HepG2 (cell line): ENCODE results near the gene PLEKHB1. TPM values are rescaled to one million over a fixed set of nuclear protein-coding genes. Genes with fewer than 3 reads are reported as not detected.

Experiments used
- EP300 ChIP-seq, 3 experiments: sonication (generic) in 1 of 3; formaldehyde crosslinking in 1 of 3; IDR thresholded peaks; 2 replicates each; pipeline versions ENCODE4 v1.5.1 to v1.6.1; 2011 to 2020; ENCODE audit warnings: low read depth in 2 of 3, low read length in 2 of 3, borderline replicate concordance in 1 of 3, improper control_type of control experiment in 1 of 3, mild to moderate bottlenecking in 1 of 3, missing genetic modification reagents in 1 of 3, moderate library complexity in 1 of 3
- ERF ChIP-seq: IDR thresholded peaks from 2 replicates; pipeline ENCODE4 v1.6.1; 2018; ENCODE audit warnings: missing biosample characterization, missing genetic modification reagents
- SP4 ChIP-seq: sonication (generic); formaldehyde crosslinking; IDR thresholded peaks from 2 replicates; pipeline ENCODE4 v1.8.1; 2023; ENCODE audit warnings: mild to moderate bottlenecking, missing genetic modification reagents
- SRSF1 ChIP-seq: fragments of 200-400 bp; formaldehyde crosslinking; optimal IDR thresholded peaks from 2 replicates; pipeline ENCODE3; 2017; ENCODE audit warnings: mild to moderate bottlenecking, low read depth, low read length, moderate library complexity
- YY1 ChIP-seq: IDR thresholded peaks from 2 replicates; pipeline ENCODE4 v1.6.1; 2011; ENCODE audit warnings: low read length, low read depth, moderate library complexity, mild to moderate bottlenecking; ENCODE audit not compliant: insufficient read depth, insufficient replicate concordance
- ZBTB7A ChIP-seq: sonication (generic); formaldehyde crosslinking; IDR thresholded peaks from 2 replicates; pipeline ENCODE4 v1.8.0; 2022; ENCODE audit warnings: mild to moderate bottlenecking, missing genetic modification reagents
- ZNF232 ChIP-seq: sonication (generic); formaldehyde crosslinking; IDR thresholded peaks from 2 replicates; pipeline ENCODE4 v1.4.0; 2020; ENCODE audit warnings: missing genetic modification reagents, borderline replicate concordance
- ZNF282 ChIP-seq: fragments of 450-650 bp; IDR thresholded peaks from 2 replicates; pipeline ENCODE4 v1.6.1; 2018; ENCODE audit not compliant: partially characterized antibody
- ZNF577 ChIP-seq: sonication (generic); formaldehyde crosslinking; IDR thresholded peaks from 2 replicates; pipeline ENCODE4 v1.4.0; 2020; ENCODE audit warnings: mild to moderate bottlenecking, low read depth, missing genetic modification reagents, borderline replicate concordance
- polyA plus RNA-seq, 8 experiments: library from polyadenylated mRNA; depleted of rRNA in 3 of 8; stranded (reverse) in 7 of 8; unstranded in 1 of 8; fragments of >200 nt; fragmentation: Illumina TruSeq in 4 of 8; extraction: Trizol in 4 of 8; gene quantifications; 2 replicates each; pipeline versions ENCODE4 v1.2.1 to v1.2.3, GENCODE V29; 2011 to 2016; ENCODE audit warnings: low read depth in 4 of 8, missing spikeins in 1 of 8, mixed read lengths in 1 of 8; ENCODE audit not compliant: insufficient read depth in 1 of 8
- total RNA-seq, 5 experiments: library from RNA; depleted of rRNA; stranded (reverse); fragments of >200 nt; fragmentation: Illumina TruSeq; extraction: Trizol; gene quantifications; 2 replicates each; pipeline ENCODE4 v1.2.3, GENCODE V29; 2016; ENCODE audit warnings: low read depth in 1 of 5
- TF ChIP-seq, protein P1 (sequence below): sonication (generic); formaldehyde crosslinking; IDR thresholded peaks from 2 replicates; pipeline ENCODE4 v1.8.0; 2022; ENCODE audit warnings: mild to moderate bottlenecking, missing genetic modification reagents
- TF ChIP-seq, protein P2 (sequence below): sonication (generic); formaldehyde crosslinking; IDR thresholded peaks from 2 replicates; pipeline ENCODE4 v1.8.1; 2022; ENCODE audit warnings: low read depth, mild to moderate bottlenecking, missing genetic modification reagents
- TF ChIP-seq, protein P3 (sequence below): IDR thresholded peaks from 2 replicates; pipeline ENCODE4 v1.6.1; 2016; ENCODE audit warnings: low read depth, borderline replicate concordance
- TF ChIP-seq, protein P4 (sequence below): sonication (generic); formaldehyde crosslinking; IDR thresholded peaks from 2 replicates; pipeline ENCODE4; 2020; ENCODE audit warnings: missing genetic modification reagents, mild to moderate bottlenecking, borderline replicate concordance
- TF ChIP-seq, protein P5 (sequence below): sonication (generic); formaldehyde crosslinking; IDR thresholded peaks from 2 replicates; pipeline ENCODE4 v1.4.0; 2020; ENCODE audit warnings: mild to moderate bottlenecking, missing genetic modification reagents
- TF ChIP-seq, protein P6 (sequence below): sonication (generic); formaldehyde crosslinking; IDR thresholded peaks from 2 replicates; pipeline ENCODE4 v1.4.0; 2020; ENCODE audit warnings: missing genetic modification reagents

PLEKHB1 gene
- total and polyA plus RNA-seq, 2 of the 13 experiments (the other 11 are each of a cell fraction or from before 2014, with no cell fraction given) = 68.0 to 99.3 TPM

DNA sequence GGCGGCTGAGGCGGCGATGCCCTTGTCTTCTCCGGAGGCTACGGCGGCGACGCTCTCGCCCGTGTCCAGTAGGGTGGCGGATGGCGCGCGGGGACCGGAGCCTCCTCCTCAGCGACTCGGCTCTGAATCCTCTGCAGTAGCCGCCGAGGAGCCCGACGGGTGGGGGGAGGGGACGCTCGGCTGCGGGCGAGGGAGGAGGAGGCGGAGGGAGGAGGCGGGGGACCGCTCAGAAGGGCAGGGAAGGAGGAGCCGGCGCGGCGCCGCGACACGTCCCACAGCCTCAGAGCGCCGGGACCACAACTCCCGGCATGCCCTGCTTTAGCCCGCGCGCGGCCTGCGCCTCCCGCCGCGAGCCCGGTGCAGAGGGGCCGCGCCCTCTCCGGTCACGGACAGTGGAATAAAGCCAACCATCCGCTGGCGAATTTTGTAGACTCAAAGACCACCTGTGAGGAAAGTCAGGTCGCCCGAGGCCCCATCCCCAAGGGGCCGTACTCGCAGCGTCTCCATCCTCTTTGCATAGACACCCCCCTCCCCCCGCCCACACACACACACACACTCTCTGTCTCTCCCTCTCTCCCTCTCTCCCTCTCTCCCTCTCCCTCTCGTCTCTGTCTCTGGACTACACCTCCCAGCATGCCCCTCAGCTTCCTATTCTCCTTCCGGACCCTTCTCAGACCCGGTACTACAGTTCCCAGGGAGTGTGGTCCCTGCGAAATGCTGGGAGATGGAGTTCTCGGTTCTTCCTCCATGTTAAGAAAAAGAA, 48.2 kb upstream of the PLEKHB1 start, which contains the start of gene FAM168A (continued):
- TF ChIP-seq EP300 (IDR thresholded peaks at IDR 0.05; ENCODE audit: low read depth in 2 of 2, low read length in 2 of 2) = peak in 1 of 2 experiments; percentile 15; a peak in 1 of 4 replicates
- TF ChIP-seq EP300 (CRISPR knock-in tag; IDR thresholded peaks at IDR 0.05; ENCODE audit: borderline replicate concordance) = no peak
- TF ChIP-seq, protein P1, sequence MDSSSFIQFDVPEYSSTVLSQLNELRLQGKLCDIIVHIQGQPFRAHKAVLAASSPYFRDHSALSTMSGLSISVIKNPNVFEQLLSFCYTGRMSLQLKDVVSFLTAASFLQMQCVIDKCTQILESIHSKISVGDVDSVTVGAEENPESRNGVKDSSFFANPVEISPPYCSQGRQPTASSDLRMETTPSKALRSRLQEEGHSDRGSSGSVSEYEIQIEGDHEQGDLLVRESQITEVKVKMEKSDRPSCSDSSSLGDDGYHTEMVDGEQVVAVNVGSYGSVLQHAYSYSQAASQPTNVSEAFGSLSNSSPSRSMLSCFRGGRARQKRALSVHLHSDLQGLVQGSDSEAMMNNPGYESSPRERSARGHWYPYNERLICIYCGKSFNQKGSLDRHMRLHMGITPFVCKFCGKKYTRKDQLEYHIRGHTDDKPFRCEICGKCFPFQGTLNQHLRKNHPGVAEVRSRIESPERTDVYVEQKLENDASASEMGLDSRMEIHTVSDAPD = peak; percentile 64; the same call in 1 of the 2 replicates
- TF ChIP-seq, protein P2, sequence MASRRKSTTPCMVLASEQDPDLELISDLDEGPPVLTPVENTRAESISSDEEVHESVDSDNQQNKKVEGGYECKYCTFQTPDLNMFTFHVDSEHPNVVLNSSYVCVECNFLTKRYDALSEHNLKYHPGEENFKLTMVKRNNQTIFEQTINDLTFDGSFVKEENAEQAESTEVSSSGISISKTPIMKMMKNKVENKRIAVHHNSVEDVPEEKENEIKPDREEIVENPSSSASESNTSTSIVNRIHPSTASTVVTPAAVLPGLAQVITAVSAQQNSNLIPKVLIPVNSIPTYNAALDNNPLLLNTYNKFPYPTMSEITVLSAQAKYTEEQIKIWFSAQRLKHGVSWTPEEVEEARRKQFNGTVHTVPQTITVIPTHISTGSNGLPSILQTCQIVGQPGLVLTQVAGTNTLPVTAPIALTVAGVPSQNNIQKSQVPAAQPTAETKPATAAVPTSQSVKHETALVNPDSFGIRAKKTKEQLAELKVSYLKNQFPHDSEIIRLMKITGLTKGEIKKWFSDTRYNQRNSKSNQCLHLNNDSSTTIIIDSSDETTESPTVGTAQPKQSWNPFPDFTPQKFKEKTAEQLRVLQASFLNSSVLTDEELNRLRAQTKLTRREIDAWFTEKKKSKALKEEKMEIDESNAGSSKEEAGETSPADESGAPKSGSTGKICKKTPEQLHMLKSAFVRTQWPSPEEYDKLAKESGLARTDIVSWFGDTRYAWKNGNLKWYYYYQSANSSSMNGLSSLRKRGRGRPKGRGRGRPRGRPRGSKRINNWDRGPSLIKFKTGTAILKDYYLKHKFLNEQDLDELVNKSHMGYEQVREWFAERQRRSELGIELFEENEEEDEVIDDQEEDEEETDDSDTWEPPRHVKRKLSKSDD (CRISPR knock-in tag) = 0 out of 2 replicates have a peak, but pooled peaks have one; percentile 14
- TF ChIP-seq YY1 = peak; percentile 77
- TF ChIP-seq ZBTB7A = no peak; the same call in 1 of the 2 replicates
- no peak for TF ChIP-seq ZNF577 (CRISPR knock-in tag)
- TF ChIP-seq, protein P3, sequence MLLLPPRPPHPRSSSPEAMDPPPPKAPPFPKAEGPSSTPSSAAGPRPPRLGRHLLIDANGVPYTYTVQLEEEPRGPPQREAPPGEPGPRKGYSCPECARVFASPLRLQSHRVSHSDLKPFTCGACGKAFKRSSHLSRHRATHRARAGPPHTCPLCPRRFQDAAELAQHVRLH (CRISPR knock-in tag) = peak; percentile 23; the same call in 1 of the 2 replicates
- TF ChIP-seq ZNF282 = no peak
- TF ChIP-seq ERF = no peak; the same call in 1 of the 2 replicates
- TF ChIP-seq ZNF232 (CRISPR knock-in tag) = no peak
- TF ChIP-seq, protein P4, sequence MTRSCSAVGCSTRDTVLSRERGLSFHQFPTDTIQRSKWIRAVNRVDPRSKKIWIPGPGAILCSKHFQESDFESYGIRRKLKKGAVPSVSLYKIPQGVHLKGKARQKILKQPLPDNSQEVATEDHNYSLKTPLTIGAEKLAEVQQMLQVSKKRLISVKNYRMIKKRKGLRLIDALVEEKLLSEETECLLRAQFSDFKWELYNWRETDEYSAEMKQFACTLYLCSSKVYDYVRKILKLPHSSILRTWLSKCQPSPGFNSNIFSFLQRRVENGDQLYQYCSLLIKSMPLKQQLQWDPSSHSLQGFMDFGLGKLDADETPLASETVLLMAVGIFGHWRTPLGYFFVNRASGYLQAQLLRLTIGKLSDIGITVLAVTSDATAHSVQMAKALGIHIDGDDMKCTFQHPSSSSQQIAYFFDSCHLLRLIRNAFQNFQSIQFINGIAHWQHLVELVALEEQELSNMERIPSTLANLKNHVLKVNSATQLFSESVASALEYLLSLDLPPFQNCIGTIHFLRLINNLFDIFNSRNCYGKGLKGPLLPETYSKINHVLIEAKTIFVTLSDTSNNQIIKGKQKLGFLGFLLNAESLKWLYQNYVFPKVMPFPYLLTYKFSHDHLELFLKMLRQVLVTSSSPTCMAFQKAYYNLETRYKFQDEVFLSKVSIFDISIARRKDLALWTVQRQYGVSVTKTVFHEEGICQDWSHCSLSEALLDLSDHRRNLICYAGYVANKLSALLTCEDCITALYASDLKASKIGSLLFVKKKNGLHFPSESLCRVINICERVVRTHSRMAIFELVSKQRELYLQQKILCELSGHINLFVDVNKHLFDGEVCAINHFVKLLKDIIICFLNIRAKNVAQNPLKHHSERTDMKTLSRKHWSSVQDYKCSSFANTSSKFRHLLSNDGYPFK = peak; percentile 41; the same call in 1 of the 2 replicates
- TF ChIP-seq, protein P5, sequence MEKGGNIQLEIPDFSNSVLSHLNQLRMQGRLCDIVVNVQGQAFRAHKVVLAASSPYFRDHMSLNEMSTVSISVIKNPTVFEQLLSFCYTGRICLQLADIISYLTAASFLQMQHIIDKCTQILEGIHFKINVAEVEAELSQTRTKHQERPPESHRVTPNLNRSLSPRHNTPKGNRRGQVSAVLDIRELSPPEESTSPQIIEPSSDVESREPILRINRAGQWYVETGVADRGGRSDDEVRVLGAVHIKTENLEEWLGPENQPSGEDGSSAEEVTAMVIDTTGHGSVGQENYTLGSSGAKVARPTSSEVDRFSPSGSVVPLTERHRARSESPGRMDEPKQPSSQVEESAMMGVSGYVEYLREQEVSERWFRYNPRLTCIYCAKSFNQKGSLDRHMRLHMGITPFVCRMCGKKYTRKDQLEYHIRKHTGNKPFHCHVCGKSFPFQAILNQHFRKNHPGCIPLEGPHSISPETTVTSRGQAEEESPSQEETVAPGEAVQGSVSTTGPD (CRISPR knock-in tag) = no peak
- TF ChIP-seq SP4 = peak; percentile 47; the same call in 1 of the 2 replicates
- peak; percentile 14 for TF ChIP-seq SRSF1
- TF ChIP-seq, protein P6, sequence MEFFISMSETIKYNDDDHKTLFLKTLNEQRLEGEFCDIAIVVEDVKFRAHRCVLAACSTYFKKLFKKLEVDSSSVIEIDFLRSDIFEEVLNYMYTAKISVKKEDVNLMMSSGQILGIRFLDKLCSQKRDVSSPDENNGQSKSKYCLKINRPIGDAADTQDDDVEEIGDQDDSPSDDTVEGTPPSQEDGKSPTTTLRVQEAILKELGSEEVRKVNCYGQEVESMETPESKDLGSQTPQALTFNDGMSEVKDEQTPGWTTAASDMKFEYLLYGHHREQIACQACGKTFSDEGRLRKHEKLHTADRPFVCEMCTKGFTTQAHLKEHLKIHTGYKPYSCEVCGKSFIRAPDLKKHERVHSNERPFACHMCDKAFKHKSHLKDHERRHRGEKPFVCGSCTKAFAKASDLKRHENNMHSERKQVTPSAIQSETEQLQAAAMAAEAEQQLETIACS (CRISPR knock-in tag) = peak; percentile 90
